K562 (cell line): ENCODE measurements around the gene HSFX3. TPM values are rescaled to one million over a fixed set of nuclear protein-coding genes. Genes with fewer than 3 reads are reported as not detected.

Source experiments
- ATAC-seq: fragments of 200-7000 bp; cut with Tn5 transposase; 3 replicates; pipeline ENCODE4 v1.9.1; 2020; ENCODE audit warnings: moderate library complexity
- BruUV-seq: library from RNA; stranded (reverse); fragments of 400-500 nt; replicated peaks from 2 replicates; lab custom pipeline; 2021; lab: Mats Ljungman, UMichigan
- CTCF ChIA-PET: fragments of 300-600 bp; formaldehyde crosslinking; extraction: SDS; loops from one replicate; lab custom pipeline; 2021; ENCODE audit warnings: low intra/inter-chr PET ratio; lab: Yijun Ruan, JAX
- POLR2A ChIA-PET: fragments of 300-600, 350-650 bp; sonication (Branson Sonifier 250); formaldehyde crosslinking; extraction: SDS; loops from one replicate; lab custom pipeline; 2021; ENCODE audit warnings: antibody characterized with exemption, inconsistent platforms; lab: Yijun Ruan, JAX
- DNase-seq, 4 experiments: peaks; one replicate each; pipeline versions ENCODE4 v3.0.0 to v3.0.0-alpha.2; 2011 to 2018; ENCODE audit warnings: low spot score in 3 of 4, mixed read lengths in 3 of 4; ENCODE audit errors: extremely low read depth in 1 of 4
- FAIRE-seq: peaks from 2 replicates; lab custom pipeline; 2011; peaks lifted over from hg19 to GRCh38; lab: Jason Lieb, UNC
- H2AFZ ChIP-seq: 2 replicates; pipeline ENCODE4 v1.6.0; 2011; ENCODE audit warnings: low read depth, low read length, control low read depth, inconsistent platforms
- H3K27ac ChIP-seq: fragments of 200-600 bp; 3 replicates; pipeline ENCODE4 v1.8.0; 2011; ENCODE audit warnings: low read depth, mild to moderate bottlenecking, control low read depth, inconsistent platforms, low read length, moderate library complexity, mixed read lengths; ENCODE audit errors: extremely low read depth
- H3K27me3 ChIP-seq, 2 experiments: fragments of 300-600 bp in 1 of 2; 2 replicates in 1 of 2; 3 replicates in 1 of 2; pipeline versions ENCODE4 v1.6.0 to v1.8.0; 2011; ENCODE audit warnings: inconsistent platforms in 2 of 2, low read length in 2 of 2, mild to moderate bottlenecking in 1 of 2, mixed read lengths in 1 of 2, moderate library complexity in 1 of 2; ENCODE audit not compliant: control insufficient read depth in 2 of 2, insufficient read depth in 2 of 2
- H3K36me3 ChIP-seq: fragments of 300-600 bp; 3 replicates; pipeline ENCODE4 v1.8.0; 2011; ENCODE audit warnings: mild to moderate bottlenecking, low read length, inconsistent platforms; ENCODE audit not compliant: control insufficient read depth, insufficient read depth
- H3K4me1 ChIP-seq, 2 experiments: fragments of 200-600 bp in 1 of 2; replicated peaks in 1 of 2; 2 replicates in 1 of 2; 3 replicates in 1 of 2; pipeline versions ENCODE4 v1.5.1 to v1.8.0; 2011; ENCODE audit warnings: inconsistent platforms in 2 of 2, low read length in 2 of 2, mild to moderate bottlenecking in 1 of 2, mixed read lengths in 1 of 2, moderate library complexity in 1 of 2; ENCODE audit not compliant: control insufficient read depth in 2 of 2, insufficient read depth in 2 of 2
- H3K4me2 ChIP-seq: 2 replicates; pipeline ENCODE4 v1.6.1; 2011; ENCODE audit warnings: low read length, control low read depth, inconsistent platforms, mixed read lengths; ENCODE audit not compliant: insufficient read depth
- H3K4me3 ChIP-seq: fragments of 200-600 bp; sonication (generic), shearing (Covaris generic); 2 replicates; pipeline ENCODE4 v1.5.1; 2016; ENCODE audit warnings: control low read depth, inconsistent platforms
- H3K79me2 ChIP-seq: fragments of 200-600 bp; 3 replicates; pipeline ENCODE4 v1.8.0; 2011; ENCODE audit warnings: low read length, inconsistent platforms; ENCODE audit not compliant: control insufficient read depth, insufficient read depth
- H3K9ac ChIP-seq, 2 experiments: 2 replicates each; pipeline versions ENCODE4 v1.6.0 to v1.6.1; 2011; ENCODE audit warnings: low read depth in 2 of 2, low read length in 2 of 2, control low read depth in 1 of 2, inconsistent platforms in 1 of 2, mild to moderate bottlenecking in 1 of 2, mixed read lengths in 1 of 2; ENCODE audit not compliant: insufficient read depth in 1 of 2
- H3K9me1 ChIP-seq: one replicate; pipeline ENCODE4 v1.6.0; 2011; ENCODE audit warnings: inconsistent platforms, mild to moderate bottlenecking, low read length, moderate library complexity; ENCODE audit not compliant: control insufficient read depth, insufficient read depth
- H3K9me3 ChIP-seq: replicated peaks from 2 replicates; pipeline ENCODE4 v1.5.1; 2011; ENCODE audit warnings: low read depth, low read length, inconsistent platforms; ENCODE audit not compliant: control insufficient read depth, insufficient read depth
- H4K20me1 ChIP-seq: replicated peaks from 2 replicates; pipeline ENCODE4 v1.6.1; 2011; ENCODE audit warnings: low read length, inconsistent platforms, mixed read lengths; ENCODE audit not compliant: control insufficient read depth, insufficient read depth
- C11orf30 ChIP-seq: fragments of 450-650 bp; IDR thresholded peaks from 2 replicates; pipeline ENCODE4 v1.6.1; 2016; ENCODE audit warnings: low read depth, mild to moderate bottlenecking
- HOMEZ ChIP-seq: fragments of 250-450 bp; sonication (Bioruptor Pico); IDR thresholded peaks from 2 replicates; pipeline ENCODE4 v1.4.0; 2020; ENCODE audit warnings: mild to moderate bottlenecking, moderate library complexity
- IFI16 ChIP-seq: fragments of 250-450 bp; sonication (Bioruptor Pico); IDR thresholded peaks from 2 replicates; pipeline ENCODE4 v2.1.2; 2022; ENCODE audit warnings: mild to moderate bottlenecking, inconsistent platforms
- JUN ChIP-seq, 2 experiments: sonication (generic) in 1 of 2; formaldehyde crosslinking in 1 of 2; IDR thresholded peaks; 2 replicates each; pipeline versions ENCODE4 v1.6.1 to v1.8.0; 2012 to 2022; ENCODE audit warnings: borderline replicate concordance in 2 of 2, mild to moderate bottlenecking in 2 of 2, improper control_type of control experiment in 1 of 2, low read depth in 1 of 2, low read length in 1 of 2, missing genetic modification reagents in 1 of 2
- KDM2B ChIP-seq: fragments of 250-450 bp; sonication (Bioruptor Pico); IDR thresholded peaks from 2 replicates; pipeline ENCODE4 v1.8.0; 2021; ENCODE audit warnings: mild to moderate bottlenecking, moderate library complexity
- MCM3 ChIP-seq: fragments of 450-650 bp; IDR thresholded peaks from 2 replicates; pipeline ENCODE4 v1.6.1; 2016
- PHF8 ChIP-seq: fragments of 200-600 bp; sonication (generic); IDR thresholded peaks from 2 replicates; pipeline ENCODE4 v1.6.1; 2012; ENCODE audit warnings: mixed run types, mild to moderate bottlenecking, inconsistent platforms, low read length, moderate library complexity, borderline replicate concordance
- SNRNP70 ChIP-seq: fragments of 200-400 bp; formaldehyde crosslinking; optimal IDR thresholded peaks from 2 replicates; pipeline ENCODE3; 2017; ENCODE audit warnings: low read depth, low read length
- TCF15 ChIP-seq: fragments of 250-450 bp; sonication (Bioruptor Pico); IDR thresholded peaks from 2 replicates; pipeline ENCODE4 v1.8.0; 2022; ENCODE audit warnings: moderate library complexity, mild to moderate bottlenecking, inconsistent platforms
- ZFP91 ChIP-seq: sonication (generic); formaldehyde crosslinking; IDR thresholded peaks from 2 replicates; pipeline ENCODE4 v1.8.0; 2022; ENCODE audit warnings: mild to moderate bottlenecking, missing genetic modification reagents
- ZKSCAN1 ChIP-seq: fragments of 150-350 bp; IDR thresholded peaks from 2 replicates; pipeline ENCODE4 v1.6.1; 2016; ENCODE audit warnings: low read depth, low read length
- WGBS: fragments of 100-300 bp; shearing (Covaris generic); methylation state at CpG from one replicate; pipeline ENCODE4 v1.1.6; 2016; ENCODE audit warnings: low coverage, mixed read lengths; ENCODE audit not compliant: insufficient coverage; ENCODE audit errors: missing lambda C conversion rate; 5-methylcytosine and 5-hydroxymethylcytosine counted together
- in situ Hi-C: fragments of 300-500 bp; cut with MboI; formaldehyde crosslinking; loops from 4 replicates; pipeline ENCODE4 v1.15.0; 2018; ENCODE audit warnings: inconsistent platforms, mixed read lengths
- intact Hi-C: fragments of 100-400 bp; cut with micrococcal nuclease; formaldehyde crosslinking; loops from 2 replicates; pipeline ENCODE4 v1.14.2; 2022
- polyA plus RNA-seq, 8 experiments: library from polyadenylated mRNA; depleted of rRNA in 4 of 8; stranded (reverse) in 5 of 8; unstranded in 3 of 8; fragments of >200 nt; fragmentation: Nextera tagmentation in 2 of 8; fragmentation: Illumina TruSeq in 1 of 8; extraction: Ambion mirVana in 2 of 8; extraction: Trizol in 1 of 8; gene quantifications; 2 replicates each; pipeline versions ENCODE4 v1.2.1 to v1.2.3, GENCODE V29; 2011 to 2014; ENCODE audit warnings: inconsistent platforms in 1 of 8, missing spikeins in 1 of 8
- total RNA-seq, 7 experiments: library from RNA; depleted of rRNA in 6 of 7; stranded (reverse); fragments of >200 nt in 6 of 7; fragmentation: Illumina TruSeq in 2 of 7; extraction: Trizol in 2 of 7; gene quantifications; 2 replicates each; pipeline versions ENCODE4 v1.2.1 to v1.2.3, GENCODE V29; 2011 to 2021; ENCODE audit warnings: low replicate concordance in 1 of 7
- TF ChIP-seq, protein P1 (sequence below): IDR thresholded peaks from 2 replicates; pipeline ENCODE4 v1.6.1; 2011; ENCODE audit warnings: borderline replicate concordance, low read depth, mild to moderate bottlenecking, moderate library complexity, low read length; ENCODE audit not compliant: insufficient read depth, poor library complexity, severe bottlenecking
- TF ChIP-seq, protein P2 (sequence below): fragments of 250-450 bp; sonication (Bioruptor Pico); IDR thresholded peaks from 2 replicates; pipeline ENCODE4 v1.8.0; 2021; ENCODE audit warnings: borderline replicate concordance, mild to moderate bottlenecking, moderate library complexity; ENCODE audit not compliant: poor library complexity, severe bottlenecking

HSFX3 gene
- total and polyA plus RNA-seq, 9 of the 15 experiments (the other 6 are each of a cell fraction or from before 2014, with no cell fraction given) = 0.08 to 0.10 TPM; not detected in 7

GRCh38 chrX:149522916-149523315, 26.8 kb downstream of the HSFX3 start:
- Histone ChIP-seq H3K36me3 (no peaks in the 10 kb centered on the region), H3K4me1 (peaks cover 0 to 12% of the 10 kb centered on the region in 2 experiments; a peak in 4 of 5 replicates), H3K9me3 (no peaks in the 10 kb centered on the region), H3K79me2 (no peaks in the 10 kb centered on the region), H3K4me3 (no peak overlapping the region), H3K27ac (no peak overlapping the region), H3K27me3 (no peaks in the 10 kb centered on the region), H4K20me1 (no peaks in the 10 kb centered on the region), H3K9ac (no peak overlapping the region), H3K9me1 (no peaks in the 10 kb centered on the region), H3K4me2 (no peak overlapping the region), H2AFZ (no peak overlapping the region)
- in situ Hi-C loops (loop anchor here (25.0 kb wide), 1 partner anchor 114 kb away; the partner anchor contains the start of gene TMEM185A), intact Hi-C loops (no loop called here)
- no peak for FAIRE-seq
- CTCF ChIA-PET = no interaction called here
- ATAC-seq = no peak
- POLR2A ChIA-PET = no interaction called here
- TF ChIP-seq C11orf30 (no peak), IFI16 (CRISPR knock-in tag) (no peak), JUN (IDR thresholded peaks at IDR 0.05; ENCODE audit: borderline replicate concordance, low read depth, low read length) (no peak), JUN (CRISPR knock-in tag; IDR thresholded peaks at IDR 0.05; ENCODE audit: borderline replicate concordance) (no peak), TCF15 (CRISPR knock-in tag) (no peak), HOMEZ (no peak), KDM2B (CRISPR knock-in tag) (no peak), SNRNP70 (no peak), ZFP91 (CRISPR knock-in tag) (no peak), MCM3 (no peak), ZKSCAN1 (no peak), PHF8 (no peak)
- TF ChIP-seq, protein P1, sequence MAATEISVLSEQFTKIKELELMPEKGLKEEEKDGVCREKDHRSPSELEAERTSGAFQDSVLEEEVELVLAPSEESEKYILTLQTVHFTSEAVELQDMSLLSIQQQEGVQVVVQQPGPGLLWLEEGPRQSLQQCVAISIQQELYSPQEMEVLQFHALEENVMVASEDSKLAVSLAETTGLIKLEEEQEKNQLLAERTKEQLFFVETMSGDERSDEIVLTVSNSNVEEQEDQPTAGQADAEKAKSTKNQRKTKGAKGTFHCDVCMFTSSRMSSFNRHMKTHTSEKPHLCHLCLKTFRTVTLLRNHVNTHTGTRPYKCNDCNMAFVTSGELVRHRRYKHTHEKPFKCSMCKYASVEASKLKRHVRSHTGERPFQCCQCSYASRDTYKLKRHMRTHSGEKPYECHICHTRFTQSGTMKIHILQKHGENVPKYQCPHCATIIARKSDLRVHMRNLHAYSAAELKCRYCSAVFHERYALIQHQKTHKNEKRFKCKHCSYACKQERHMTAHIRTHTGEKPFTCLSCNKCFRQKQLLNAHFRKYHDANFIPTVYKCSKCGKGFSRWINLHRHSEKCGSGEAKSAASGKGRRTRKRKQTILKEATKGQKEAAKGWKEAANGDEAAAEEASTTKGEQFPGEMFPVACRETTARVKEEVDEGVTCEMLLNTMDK = no peak
- TF ChIP-seq, protein P2, sequence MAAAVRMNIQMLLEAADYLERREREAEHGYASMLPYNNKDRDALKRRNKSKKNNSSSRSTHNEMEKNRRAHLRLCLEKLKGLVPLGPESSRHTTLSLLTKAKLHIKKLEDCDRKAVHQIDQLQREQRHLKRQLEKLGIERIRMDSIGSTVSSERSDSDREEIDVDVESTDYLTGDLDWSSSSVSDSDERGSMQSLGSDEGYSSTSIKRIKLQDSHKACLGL (CRISPR knock-in tag) = no peak
- DNase-seq = no peak
- WGBS = 50% methylated on average over 2 of the region's 2 CpGs
- BruUV-seq = no TSS peak
